PFSK-1 (cell line): ENCODE data around the gene SCART1.

Experiments used
- FOXP2 ChIP-seq: optimal IDR thresholded peaks from 2 replicates; pipeline ENCODE3; 2011; ENCODE audit warnings: borderline replicate concordance, control low read depth, inconsistent platforms; ENCODE audit not compliant: insufficient read depth; ENCODE audit errors: extremely low read length, extremely low read depth
- POLR2AphosphoS5 ChIP-seq: IDR thresholded peaks from 2 replicates; pipeline ENCODE4 v1.6.1; 2012; ENCODE audit warnings: low read depth, mild to moderate bottlenecking, control low read depth, low read length, moderate library complexity
- SIN3A ChIP-seq: IDR thresholded peaks from 2 replicates; pipeline ENCODE4 v1.6.1; 2012; ENCODE audit warnings: mild to moderate bottlenecking, low read length, moderate library complexity, borderline replicate concordance; ENCODE audit not compliant: insufficient read depth
- TAF1 ChIP-seq: IDR thresholded peaks from 2 replicates; pipeline ENCODE4 v1.6.1; 2012; ENCODE audit warnings: low read length, control low read depth, borderline replicate concordance; ENCODE audit not compliant: insufficient read depth
- TF ChIP-seq, protein P1 (sequence below), 2 experiments: IDR thresholded peaks; 2 replicates each; pipeline versions ENCODE4 v1.6.1 to v1.8.0; 2011 to 2012; ENCODE audit warnings: low read depth in 2 of 2, low read length in 2 of 2, control low read depth in 1 of 2, inconsistent platforms in 1 of 2, mild to moderate bottlenecking in 1 of 2, moderate library complexity in 1 of 2; ENCODE audit not compliant: insufficient read depth in 1 of 2

The SCART1 gene

DNA sequence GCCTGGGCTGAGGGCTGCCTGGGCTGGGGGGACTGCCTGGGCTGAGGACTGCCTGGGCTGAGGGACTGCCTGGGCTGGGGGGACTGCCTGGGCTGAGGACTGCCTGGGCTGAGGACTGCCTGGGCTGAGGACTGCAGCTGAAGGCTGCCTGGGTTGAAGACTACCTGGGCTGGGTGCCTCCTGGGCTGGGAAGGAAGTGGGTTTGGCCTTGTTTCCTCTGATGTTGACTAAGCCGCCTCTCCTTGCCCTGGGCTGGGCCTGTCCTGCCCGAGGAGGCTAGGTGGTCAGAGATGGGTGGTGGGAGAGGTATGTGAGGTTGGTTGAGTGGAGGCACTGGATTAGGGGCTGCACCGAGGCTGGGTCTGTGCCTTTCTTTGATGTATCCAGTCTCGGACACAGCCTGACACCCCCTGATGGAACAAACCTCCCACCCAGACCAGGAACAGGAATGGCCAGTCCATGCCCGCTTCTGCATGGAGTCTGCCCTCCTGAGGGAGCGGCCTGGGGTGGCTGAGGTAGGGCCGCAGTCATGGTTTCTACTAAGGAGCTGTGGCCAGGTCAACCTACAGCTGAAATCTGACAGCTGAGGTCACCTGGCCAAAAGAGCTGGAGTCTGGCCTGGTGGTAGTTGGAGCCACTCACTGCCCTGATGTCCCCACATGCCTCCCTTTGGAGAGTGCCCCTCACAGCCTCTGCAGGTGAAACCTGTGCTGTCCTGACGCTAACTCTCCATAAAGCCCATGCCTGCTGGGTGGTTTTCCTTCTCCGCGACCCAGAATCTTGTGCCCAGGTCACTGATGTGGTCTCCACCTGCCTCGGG is 22.3 kb downstream of the SCART1 start:
- no peak for TF ChIP-seq TAF1
- TF ChIP-seq, protein P1, sequence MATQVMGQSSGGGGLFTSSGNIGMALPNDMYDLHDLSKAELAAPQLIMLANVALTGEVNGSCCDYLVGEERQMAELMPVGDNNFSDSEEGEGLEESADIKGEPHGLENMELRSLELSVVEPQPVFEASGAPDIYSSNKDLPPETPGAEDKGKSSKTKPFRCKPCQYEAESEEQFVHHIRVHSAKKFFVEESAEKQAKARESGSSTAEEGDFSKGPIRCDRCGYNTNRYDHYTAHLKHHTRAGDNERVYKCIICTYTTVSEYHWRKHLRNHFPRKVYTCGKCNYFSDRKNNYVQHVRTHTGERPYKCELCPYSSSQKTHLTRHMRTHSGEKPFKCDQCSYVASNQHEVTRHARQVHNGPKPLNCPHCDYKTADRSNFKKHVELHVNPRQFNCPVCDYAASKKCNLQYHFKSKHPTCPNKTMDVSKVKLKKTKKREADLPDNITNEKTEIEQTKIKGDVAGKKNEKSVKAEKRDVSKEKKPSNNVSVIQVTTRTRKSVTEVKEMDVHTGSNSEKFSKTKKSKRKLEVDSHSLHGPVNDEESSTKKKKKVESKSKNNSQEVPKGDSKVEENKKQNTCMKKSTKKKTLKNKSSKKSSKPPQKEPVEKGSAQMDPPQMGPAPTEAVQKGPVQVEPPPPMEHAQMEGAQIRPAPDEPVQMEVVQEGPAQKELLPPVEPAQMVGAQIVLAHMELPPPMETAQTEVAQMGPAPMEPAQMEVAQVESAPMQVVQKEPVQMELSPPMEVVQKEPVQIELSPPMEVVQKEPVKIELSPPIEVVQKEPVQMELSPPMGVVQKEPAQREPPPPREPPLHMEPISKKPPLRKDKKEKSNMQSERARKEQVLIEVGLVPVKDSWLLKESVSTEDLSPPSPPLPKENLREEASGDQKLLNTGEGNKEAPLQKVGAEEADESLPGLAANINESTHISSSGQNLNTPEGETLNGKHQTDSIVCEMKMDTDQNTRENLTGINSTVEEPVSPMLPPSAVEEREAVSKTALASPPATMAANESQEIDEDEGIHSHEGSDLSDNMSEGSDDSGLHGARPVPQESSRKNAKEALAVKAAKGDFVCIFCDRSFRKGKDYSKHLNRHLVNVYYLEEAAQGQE (IDR thresholded peaks at IDR 0.05; ENCODE audit: insufficient read depth in 1 of 2, low read depth in 2 of 2, low read length in 2 of 2), result no peak
- TF ChIP-seq POLR2AphosphoS5, result no peak
- no peak for TF ChIP-seq SIN3A
- no peak for TF ChIP-seq FOXP2

DNA sequence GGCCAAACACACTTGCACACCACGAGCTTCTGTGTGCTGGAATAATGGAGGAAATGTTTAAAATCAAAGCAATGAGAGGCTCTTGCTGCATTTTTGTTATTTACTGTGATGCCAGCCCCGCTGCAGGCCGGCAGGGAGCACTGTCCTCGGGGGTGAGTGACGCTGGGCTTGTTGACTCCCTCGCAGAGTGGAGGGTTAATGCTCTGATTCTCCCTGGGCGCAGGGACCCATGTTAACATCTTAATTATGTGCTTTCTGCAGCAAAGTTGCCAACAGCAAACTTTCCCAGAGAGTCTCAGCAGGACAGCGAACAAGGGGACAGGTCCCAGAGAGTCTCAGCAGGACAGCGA is 22.9 kb downstream of the SCART1 start:
- no peak for TF ChIP-seq FOXP2
- TF ChIP-seq POLR2AphosphoS5, result no peak
- TF ChIP-seq SIN3A, result no peak
- TF ChIP-seq TAF1, result no peak
- TF ChIP-seq, protein P1 (IDR thresholded peaks at IDR 0.05; ENCODE audit: insufficient read depth in 1 of 2, low read depth in 2 of 2, low read length in 2 of 2), result no peak

DNA sequence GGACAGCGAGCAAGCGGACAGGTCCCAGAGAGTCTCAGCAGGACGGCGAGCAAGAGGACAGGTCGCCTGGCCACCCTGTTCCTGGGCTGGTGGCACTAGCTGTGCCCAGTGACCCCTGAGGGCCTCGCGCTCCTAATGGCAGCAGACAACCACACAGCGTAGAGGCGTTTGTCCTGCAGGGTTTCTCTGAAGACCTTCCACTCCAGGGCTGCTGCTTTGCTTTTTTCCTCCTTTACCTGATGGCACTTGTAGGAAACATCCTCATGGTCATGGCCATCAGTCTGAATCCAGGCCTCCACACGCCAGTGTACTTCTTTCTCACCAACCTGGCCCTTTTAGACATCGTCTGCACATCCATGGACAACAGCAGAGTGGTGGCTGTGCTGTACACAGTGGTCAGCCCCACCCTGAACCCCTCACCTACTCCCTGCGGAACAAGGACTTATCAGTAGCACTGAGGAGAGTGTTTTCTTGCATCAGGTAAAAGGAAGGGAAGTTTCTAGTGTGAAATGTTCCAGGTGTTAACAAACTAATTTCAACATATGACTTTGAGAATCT is 27.4 kb downstream of the SCART1 start:
- TF ChIP-seq FOXP2 (no peak), POLR2AphosphoS5 (no peak), TAF1 (no peak), SIN3A (no peak)
- TF ChIP-seq, protein P1 (IDR thresholded peaks at IDR 0.05; ENCODE audit: insufficient read depth in 1 of 2, low read depth in 2 of 2, low read length in 2 of 2), result no peak

DNA sequence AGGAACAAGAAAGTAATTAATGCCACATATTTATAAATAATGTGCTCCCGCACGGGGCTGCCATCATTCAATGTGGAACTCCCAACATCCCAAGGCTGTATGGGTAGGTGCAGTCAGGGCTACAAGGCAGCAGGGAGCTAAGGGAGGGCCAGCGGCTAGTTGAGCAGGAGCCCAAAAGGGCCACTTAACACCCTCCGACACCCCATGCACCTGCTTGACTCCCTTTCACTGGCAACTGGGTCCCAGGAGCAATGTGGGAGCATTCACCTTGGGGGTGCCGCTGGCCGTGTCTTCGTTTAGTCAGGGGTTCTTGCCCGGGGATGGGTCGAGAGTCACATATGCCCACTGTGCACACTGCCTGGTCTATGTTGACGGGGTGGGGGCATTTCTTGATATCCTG is 27.9 kb downstream of the SCART1 start:
- TF ChIP-seq FOXP2 (no peak), SIN3A (no peak), POLR2AphosphoS5 (no peak), TAF1 (no peak)
- TF ChIP-seq, protein P1 (IDR thresholded peaks at IDR 0.05; ENCODE audit: insufficient read depth in 1 of 2, low read depth in 2 of 2, low read length in 2 of 2), result no peak

DNA sequence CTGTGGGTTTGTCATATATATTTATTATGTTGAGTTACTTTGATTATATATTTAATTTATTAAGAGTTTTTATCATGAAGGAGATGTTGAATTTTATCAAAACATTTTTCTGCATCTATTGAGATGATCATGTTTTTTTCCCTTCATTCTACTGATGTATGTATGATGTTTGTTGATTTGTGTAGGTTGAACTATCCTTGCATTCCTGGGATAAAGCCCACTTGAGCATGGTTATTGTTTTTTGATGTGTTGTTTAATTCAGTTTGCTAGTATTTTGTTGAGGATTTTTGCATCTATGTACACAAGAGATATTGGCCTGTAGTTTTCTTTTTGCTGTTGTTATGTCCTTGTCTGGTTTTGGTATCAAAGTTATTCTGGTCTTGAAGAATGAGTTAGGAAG is 31.1 kb downstream of the SCART1 start:
- TF ChIP-seq, protein P1 (IDR thresholded peaks at IDR 0.05; ENCODE audit: insufficient read depth in 1 of 2, low read depth in 2 of 2, low read length in 2 of 2), result no peak
- TF ChIP-seq SIN3A, result no peak
- no peak for TF ChIP-seq POLR2AphosphoS5
- no peak for TF ChIP-seq TAF1
- no peak for TF ChIP-seq FOXP2
